NT2/D1 (cell line): Measurements from ENCODE around the gene RELCH.

Source experiments
- SUZ12 ChIP-seq: IDR thresholded peaks from 2 replicates; pipeline ENCODE4 v1.6.1; 2011; ENCODE audit not compliant: insufficient read length, insufficient read depth; ENCODE audit errors: extremely low read depth
- YY1 ChIP-seq: IDR thresholded peaks from 2 replicates; pipeline ENCODE4 v1.6.1; 2011; ENCODE audit not compliant: insufficient read length, insufficient read depth
- ZNF274 ChIP-seq: IDR thresholded peaks from 2 replicates; pipeline ENCODE4 v1.6.1; 2011; ENCODE audit warnings: mild to moderate bottlenecking, low read depth, low read length

GRCh38 chr18:62285281-62285680 is 98.2 kb downstream of the RELCH start:
- TF ChIP-seq YY1 = no peak
- no peak for TF ChIP-seq SUZ12
- no peak for TF ChIP-seq ZNF274
